Kasumi-1 (cell line): Measurements from ENCODE around the gene SLC22A5.
"Not testable (repeated sequence)": the region's sequence is repeated elsewhere in the genome, so short reads cannot be mapped to it uniquely, and the experiment has no call there.

ENCODE experiments used
- DNase-seq, 2 experiments: peaks; one replicate each; lab custom pipeline; 2025; lab: John Stamatoyannopoulos, UW

The SLC22A5 gene

GRCh38 chr5:132387640-132388117, 18.2 kb downstream of the SLC22A5 start:
- DNase-seq = peak; percentile 43 to 54

- no peak for DNase-seq
These were observed 18.9 kb downstream of the SLC22A5 start for GRCh38 chr5:132388244-132389050.

- DNase-seq = no peak
These were observed 19.5 kb downstream of the SLC22A5 start for GRCh38 chr5:132389051-132389331.

GRCh38 chr5:132389585-132390286, 20.2 kb downstream of the SLC22A5 start:
- peak in 1 of 2 experiments; percentile 17 for DNase-seq

GRCh38 chr5:132391247-132391646, 21.7 kb downstream of the SLC22A5 start:
- no peak for DNase-seq

- no peak for DNase-seq
These were observed 22.4 kb downstream of the SLC22A5 start for GRCh38 chr5:132391870-132392269.

GRCh38 chr5:132392411-132392810, 22.9 kb downstream of the SLC22A5 start:
- DNase-seq = no peak

- DNase-seq = no peak
These were observed 23.7 kb downstream of the SLC22A5 start for GRCh38 chr5:132392978-132393825.

GRCh38 chr5:132394667-132395259, 25.3 kb downstream of the SLC22A5 start:
- no peak for DNase-seq

- no peak for DNase-seq
These were observed 27.1 kb downstream of the SLC22A5 start for GRCh38 chr5:132396589-132397031.

GRCh38 chr5:132397224-132397623, 27.7 kb downstream of the SLC22A5 start:
- no peak for DNase-seq

GRCh38 chr5:132397936-132398675, 28.6 kb downstream of the SLC22A5 start:
- not testable (repeated sequence) for DNase-seq

- not testable (repeated sequence) for DNase-seq
These were observed 34.5 kb downstream of the SLC22A5 start for GRCh38 chr5:132404041-132404440.

GRCh38 chr5:132405646-132406045, 36.1 kb downstream of the SLC22A5 start:
- no peak for DNase-seq

- DNase-seq = no peak
These were observed 36.8 kb downstream of the SLC22A5 start for GRCh38 chr5:132406144-132406783.

- no peak for DNase-seq
These were observed 38.5 kb downstream of the SLC22A5 start for GRCh38 chr5:132407970-132408369.

- no peak for DNase-seq
These were observed 38.9 kb downstream of the SLC22A5 start for GRCh38 chr5:132408456-132408855.

- DNase-seq = no peak
These were observed 39.5 kb downstream of the SLC22A5 start for GRCh38 chr5:132408965-132409364.

GRCh38 chr5:132410451-132411303, 41.2 kb downstream of the SLC22A5 start:
- DNase-seq = peak; percentile 48 to 79
